Measurements from ENCODE around the gene NHEJ1. TPM values are rescaled to one million over a fixed set of nuclear protein-coding genes. Genes with fewer than 3 reads are reported as not detected.

NHEJ1 gene
- total RNA-seq, 2 experiments from 2014 or later = 19.1 to 23.1 TPM

DNA sequence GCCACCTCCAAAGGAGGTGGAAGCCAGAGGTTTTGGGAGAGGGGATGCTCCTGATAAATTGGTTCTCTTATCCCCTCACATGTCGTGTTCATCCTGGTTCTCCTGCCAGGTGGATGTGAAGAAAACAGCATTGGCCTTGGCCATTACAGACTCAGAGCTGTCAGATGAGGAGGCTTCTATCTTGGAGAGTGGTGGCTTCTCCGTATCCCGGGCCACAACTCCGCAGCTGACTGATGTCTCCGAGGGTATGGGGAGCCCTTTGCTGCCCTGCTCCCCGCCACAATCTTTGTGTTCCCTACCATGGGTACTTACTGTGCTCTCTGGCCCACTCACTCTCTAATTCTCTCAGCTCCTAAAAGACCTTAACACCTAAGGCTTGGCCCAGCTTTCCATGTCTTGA is 20.9 kb upstream of the NHEJ1 start:
- ATAC-seq = no peak
- Mint-ChIP-seq H3K9me3 (ENCODE audit: insufficient read depth) (no peaks in the 10 kb centered on the region), H3K27me3 (ENCODE audit: low read depth) (no peaks in the 10 kb centered on the region), H3K4me3 (peak overlapping the region; percentile 60), H3K36me3 (ENCODE audit: low read depth) (peaks cover 75% of the 10 kb centered on the region), H3K27ac (peak overlapping the region; percentile 88), H3K4me1 (ENCODE audit: low read depth) (peaks cover 60% of the 10 kb centered on the region)
- DNase-seq = no peak
- ChIA-PET CTCF (interaction anchor here (0.8 to 3.1 kb wide), 16 partner anchors 8 to 123 kb away, joined by 3 to 16 read pairs (median 6); partner anchors contain the start of genes NHEJ1 and ZFAND2B), POLR2A (interaction anchor here (0.9 to 4.4 kb wide), 6 partner anchors 14 to 47 kb away, joined by 3 to 37 read pairs (median 8); partner anchors contain the start of gene ZFAND2B)

GRCh38 chr2:219180961-219181360 is 20.3 kb upstream of the NHEJ1 start:
- ChIA-PET CTCF (interaction anchor here (0.8 to 3.1 kb wide), 10 partner anchors 10 to 119 kb away, joined by 3 to 16 read pairs (median 7); partner anchors contain the start of genes NHEJ1 and ZFAND2B), POLR2A (interaction anchor here (0.8 to 4.4 kb wide), 5 partner anchors 19 to 48 kb away, joined by 3 to 37 read pairs (median 11); partner anchors contain the start of gene ZFAND2B)
- no peak for DNase-seq
- Mint-ChIP-seq H3K27ac (peak overlapping the region; percentile 88), H3K4me1 (ENCODE audit: low read depth) (peaks cover 60% of the 10 kb centered on the region), H3K36me3 (ENCODE audit: low read depth) (peaks cover 73% of the 10 kb centered on the region), H3K9me3 (ENCODE audit: insufficient read depth) (no peaks in the 10 kb centered on the region), H3K27me3 (ENCODE audit: low read depth) (no peaks in the 10 kb centered on the region), H3K4me3 (peak overlapping the region; percentile 60)
- no peak for ATAC-seq

DNA sequence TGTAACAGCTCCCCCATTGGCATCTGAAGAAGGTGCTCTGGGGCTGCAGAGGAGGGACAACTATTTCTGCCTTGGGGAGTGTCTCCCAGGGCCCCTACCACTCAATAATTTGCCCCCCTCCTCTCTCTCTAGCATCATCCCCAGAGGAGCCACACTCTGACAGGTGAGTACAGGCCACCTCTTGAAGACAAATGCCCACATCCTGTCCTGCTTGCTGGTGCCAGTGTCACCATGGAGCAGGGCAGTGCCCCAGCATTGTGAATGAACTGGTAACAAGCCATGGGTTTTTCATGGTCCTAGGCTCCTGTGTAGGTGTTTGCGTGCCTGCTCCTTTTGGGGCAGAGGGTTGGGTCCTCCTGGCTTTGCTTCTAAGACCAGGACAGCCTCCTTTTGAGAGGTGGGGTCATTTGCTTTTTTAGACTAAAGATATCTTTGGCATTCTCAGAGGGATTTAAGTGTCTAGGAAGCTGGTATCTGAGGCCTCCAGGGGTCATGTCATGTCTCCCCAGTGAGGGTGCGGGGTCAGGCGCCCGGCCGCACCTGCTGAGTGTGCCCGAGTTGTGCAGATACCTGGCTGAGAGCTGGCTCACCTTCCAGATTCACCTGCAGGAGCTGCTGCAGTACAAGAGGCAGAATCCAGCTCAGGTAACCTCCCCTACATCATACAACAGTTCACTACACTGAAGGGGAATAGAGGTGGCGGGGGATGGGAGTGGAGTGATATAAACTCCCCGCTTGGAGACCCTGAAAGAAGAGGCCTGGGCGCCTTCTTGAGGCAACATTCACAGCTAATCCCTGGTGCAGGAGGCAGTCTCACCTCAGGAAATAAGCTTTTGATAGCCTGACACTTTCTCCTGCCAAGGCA is 19.2 kb upstream of the NHEJ1 start:
- Mint-ChIP-seq H3K36me3 (ENCODE audit: low read depth) (peaks cover 71% of the 10 kb centered on the region), H3K27me3 (ENCODE audit: low read depth) (no peaks in the 10 kb centered on the region), H3K4me1 (ENCODE audit: low read depth) (peaks cover 66% of the 10 kb centered on the region), H3K9me3 (ENCODE audit: insufficient read depth) (no peaks in the 10 kb centered on the region), H3K4me3 (peak overlapping the region; percentile 92), H3K27ac (no peak overlapping the region)
- ChIA-PET CTCF (interaction anchor here (0.7 to 3.1 kb wide), 8 partner anchors 9 to 70 kb away, joined by 3 to 16 read pairs (median 6); partner anchors contain the start of gene ZFAND2B), POLR2A (interaction anchor here (0.7 to 4.4 kb wide), 7 partner anchors 16 to 73 kb away, joined by 3 to 37 read pairs (median 4); partner anchors contain the start of genes TUBA4B and ZFAND2B)
- DNase-seq (no peak), ATAC-seq (no peak)

DNA sequence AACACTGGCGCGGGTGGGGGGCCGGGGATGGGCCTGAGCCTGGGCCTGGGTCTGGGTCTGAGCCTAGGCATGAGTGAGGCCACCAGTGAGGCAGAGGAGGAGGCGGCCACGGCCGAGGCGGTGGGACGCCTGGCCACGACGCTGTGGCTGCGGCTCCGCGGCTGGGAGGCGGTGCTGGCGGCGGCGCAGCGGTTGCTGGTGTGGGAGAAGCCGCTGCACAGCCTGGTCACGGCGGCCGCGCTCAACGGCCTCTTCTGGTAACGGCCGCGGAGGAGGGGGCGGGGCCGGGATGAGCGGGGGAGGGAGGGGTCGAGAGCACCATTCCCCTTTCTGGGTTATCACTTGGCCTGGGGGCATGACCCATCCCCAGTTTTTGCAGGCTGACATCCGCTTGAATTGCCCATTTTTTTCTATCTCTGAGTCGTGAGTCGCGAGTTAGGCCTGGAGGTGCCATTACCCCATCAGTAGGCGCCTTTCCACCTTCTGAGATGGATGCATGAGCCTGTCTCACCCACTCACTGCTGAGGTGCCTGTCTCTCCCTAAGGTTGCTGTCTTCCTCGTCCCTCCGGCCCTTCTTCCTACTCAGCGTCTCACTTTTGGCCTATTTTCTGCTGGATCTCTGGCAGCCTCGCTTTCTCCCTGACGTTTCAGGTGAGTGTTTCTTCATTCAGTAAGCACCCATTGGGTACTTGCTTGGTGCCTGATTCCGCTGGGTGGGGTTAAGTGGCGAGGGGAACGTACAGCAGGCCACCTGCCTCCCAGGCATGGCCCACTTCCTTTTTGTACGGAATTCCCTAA is 18.0 kb upstream of the NHEJ1 start:
- Mint-ChIP-seq H3K4me1 (ENCODE audit: low read depth) (peaks cover 70% of the 10 kb centered on the region), H3K27ac (peak overlapping the region; percentile 91), H3K36me3 (ENCODE audit: low read depth) (peaks cover 72% of the 10 kb centered on the region), H3K4me3 (peak overlapping the region; percentile 92), H3K9me3 (ENCODE audit: insufficient read depth) (no peaks in the 10 kb centered on the region), H3K27me3 (ENCODE audit: low read depth) (no peaks in the 10 kb centered on the region)
- ChIA-PET CTCF (interaction anchor here (1.0 to 1.9 kb wide), 3 partner anchors 16 to 33 kb away, joined by 3 to 15 read pairs (median 5); partner anchors contain the start of gene ZFAND2B), POLR2A (interaction anchor here (1.0 to 4.4 kb wide), 4 partner anchors 28 to 69 kb away, joined by 3 to 49 read pairs (median 20); partner anchors contain the start of gene ZFAND2B)
- ATAC-seq = peak; percentile 2
- DNase-seq = peak; percentile 55

DNA sequence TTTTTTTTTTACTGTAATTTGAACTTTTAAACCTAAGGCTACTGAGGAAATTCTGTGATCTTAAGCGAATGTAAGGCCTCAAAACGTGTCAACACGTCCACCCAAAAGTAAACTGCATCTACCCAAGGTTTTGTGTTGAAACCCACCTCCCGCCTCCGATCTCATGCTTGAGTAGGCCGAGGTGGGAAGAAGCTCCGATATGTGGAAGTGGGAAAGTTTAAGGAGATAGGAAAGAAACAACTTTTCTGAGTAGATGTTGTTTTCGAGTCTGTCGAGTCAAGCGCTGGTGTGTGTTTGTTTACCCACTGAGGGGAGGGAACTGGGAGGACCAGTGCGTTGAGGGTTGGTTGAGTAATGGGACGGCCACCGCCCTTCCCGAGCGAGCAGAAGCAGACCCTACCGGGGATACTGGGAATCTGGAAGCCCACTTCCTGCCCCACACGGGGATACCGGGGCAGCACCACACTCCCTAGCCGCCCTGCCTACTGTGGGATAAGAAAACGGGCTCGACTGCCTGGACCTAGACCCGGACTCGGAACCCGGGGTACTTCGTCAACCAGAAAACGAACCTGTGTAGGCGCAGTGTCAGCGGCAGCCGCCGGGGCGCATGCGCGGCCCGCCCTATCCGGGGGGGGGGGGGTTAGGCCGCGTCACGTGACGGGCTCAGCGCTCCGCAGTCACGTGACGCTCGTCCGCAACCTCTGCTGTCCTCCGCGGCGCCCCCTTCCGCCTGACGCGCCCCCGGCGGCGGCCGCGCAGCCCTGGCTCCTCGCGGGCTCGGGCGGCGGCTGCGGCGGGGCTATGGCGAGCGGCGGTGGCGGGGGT is 17.1 kb upstream of the NHEJ1 start, which contains the start of gene RETREG2:
Gene RETREG2 (plus strand): TSS at position 724 of the 825 bp plus-strand sequence. CDS start 78 bp downstream, at position 802.
- ChIA-PET POLR2A (interaction anchor here (0.6 to 3.9 kb wide), 6 partner anchors 15 to 210 kb away, joined by 3 to 49 read pairs (median 13); partner anchors contain the start of genes DNAJB2, DNPEP, TUBA4A and TUBA4B), CTCF (interaction anchor here (1.0 to 2.1 kb wide), 2 partner anchors 14 to 70 kb away, joined by 4 to 9 read pairs; no protein-coding TSS in a partner anchor)
- Mint-ChIP-seq H3K4me3 (peak within 1 kb of the TSS; percentile 92), H3K27ac (peak within 1 kb of the TSS; percentile 95), H3K9me3 (ENCODE audit: insufficient read depth) (no peaks in the 10 kb centered on the region), H3K36me3 (ENCODE audit: low read depth) (peaks cover 70% of the 10 kb centered on the region), H3K27me3 (ENCODE audit: low read depth) (no peaks in the 10 kb centered on the region), H3K4me1 (ENCODE audit: low read depth) (peaks cover 61% of the 10 kb centered on the region)
- peak; percentile 55 for ATAC-seq
- peak; percentile 82 for DNase-seq

DNA sequence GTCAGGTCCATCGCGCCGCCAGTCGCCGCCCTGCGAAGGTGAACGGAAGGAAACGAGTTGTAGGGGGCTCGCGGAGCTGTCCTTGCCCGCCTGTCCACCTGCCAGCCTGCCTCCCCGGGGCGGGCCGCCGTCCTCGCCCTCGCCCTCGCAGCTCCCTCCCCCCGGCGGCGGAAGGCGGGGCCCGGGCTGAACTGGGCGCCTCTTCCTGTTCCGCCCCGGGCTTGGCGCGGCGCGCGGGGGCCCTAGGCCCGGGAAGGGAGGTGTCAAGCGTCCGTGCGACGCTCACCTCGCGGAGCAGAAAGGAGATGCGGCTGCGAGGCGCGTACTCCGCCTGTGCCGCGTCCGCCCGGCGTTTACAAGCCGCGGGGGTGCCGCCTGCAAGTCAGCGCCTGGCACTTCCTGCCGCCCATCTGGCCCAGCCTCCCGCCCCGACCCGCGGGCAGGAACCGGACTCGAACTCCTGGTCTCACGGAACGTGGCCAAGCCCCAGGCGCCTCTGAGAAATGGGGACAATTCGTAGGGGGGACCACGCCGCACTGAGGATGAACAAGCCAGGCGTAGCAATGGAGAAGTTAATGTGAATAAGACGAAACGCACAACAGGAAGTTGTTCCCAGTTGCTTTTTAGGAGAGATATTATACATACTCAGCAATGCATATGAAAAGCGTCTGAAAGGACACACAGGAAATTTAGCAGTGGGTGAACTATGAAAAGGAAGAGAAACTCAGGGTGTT is 16.4 kb upstream of the NHEJ1 start, which contains the start of gene CNPPD1:
Gene CNPPD1 (minus strand): TSS at position 108 of the 734 bp plus-strand sequence. CDS start 97 bp downstream, at position 11.
- H3K4me3 Mint-ChIP-seq = peak within 1 kb of the TSS; percentile 86
- ATAC-seq = peak; percentile 84
- no peaks in the 10 kb centered on the region for H3K27me3 Mint-ChIP-seq (ENCODE audit: low read depth)
- DNase-seq = peak; percentile 90
- H3K27ac Mint-ChIP-seq = peak within 1 kb of the TSS; percentile 95
- H3K4me1 Mint-ChIP-seq (ENCODE audit: low read depth) = peaks cover 58% of the 10 kb centered on the region
- H3K9me3 Mint-ChIP-seq (ENCODE audit: insufficient read depth) = no peaks in the 10 kb centered on the region
- POLR2A ChIA-PET = interaction anchor here (0.6 to 3.9 kb wide), 21 partner anchors 12 to 210 kb away, joined by 3 to 49 read pairs (median 4); partner anchors contain the start of genes ABCB6, ANKZF1, ATG9A and DNAJB2
- H3K36me3 Mint-ChIP-seq (ENCODE audit: low read depth) = peaks cover 71% of the 10 kb centered on the region
- CTCF ChIA-PET = interaction anchor here (0.9 to 2.7 kb wide), 10 partner anchors 15 to 102 kb away, joined by 3 to 20 read pairs (median 6); partner anchors contain the start of genes DNAJB2, NHEJ1 and ZFAND2B

DNA sequence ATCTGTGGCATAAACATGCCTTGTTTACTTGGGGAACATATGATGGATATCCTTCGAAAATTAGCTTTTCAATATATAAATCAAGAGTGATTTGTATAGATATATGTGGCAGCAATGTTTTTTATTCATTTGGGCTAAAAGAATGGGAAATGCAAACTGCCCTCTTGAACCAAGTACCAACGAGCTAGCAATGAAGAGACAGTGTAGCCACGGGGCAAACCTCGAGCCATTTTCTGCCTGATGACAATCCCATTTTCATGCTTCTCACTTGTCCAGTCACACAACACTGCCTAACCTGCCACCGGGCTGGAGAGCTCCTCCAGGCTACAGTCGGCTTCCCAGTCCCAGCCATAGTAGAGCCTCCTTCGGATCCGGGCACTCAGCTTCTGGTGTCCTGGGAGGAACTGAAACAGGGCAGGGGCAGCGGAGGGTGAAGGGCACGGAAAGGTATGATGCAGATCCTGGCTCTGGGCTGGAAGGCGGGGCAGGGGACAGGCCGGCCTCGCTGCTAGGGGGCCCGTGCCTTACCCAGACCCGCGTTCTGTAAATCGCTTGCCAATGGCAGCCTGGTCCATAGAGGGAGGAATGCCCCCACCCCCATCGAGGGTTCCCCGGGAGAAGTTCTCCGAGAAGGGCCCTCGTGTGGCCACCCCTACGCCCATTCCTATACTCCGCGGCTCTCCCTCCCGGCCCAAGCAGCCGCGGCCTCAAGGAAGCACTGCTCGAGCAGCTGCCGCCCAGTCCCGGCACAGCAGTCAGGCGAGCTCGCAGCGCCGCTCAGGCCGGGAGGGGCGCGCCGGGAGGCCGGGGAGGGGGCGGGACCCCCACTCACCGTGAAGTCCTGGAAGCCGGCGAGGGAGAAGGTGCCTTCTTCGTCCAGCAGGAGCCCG is 15.6 kb upstream of the NHEJ1 start:
- DNase-seq (peak; percentile 42), ATAC-seq (peak; percentile 30)
- Mint-ChIP-seq H3K36me3 (ENCODE audit: low read depth) (peaks cover 70% of the 10 kb centered on the region), H3K27me3 (ENCODE audit: low read depth) (no peaks in the 10 kb centered on the region), H3K4me3 (peak overlapping the region; percentile 86), H3K9me3 (ENCODE audit: insufficient read depth) (no peaks in the 10 kb centered on the region), H3K4me1 (ENCODE audit: low read depth) (peaks cover 55% of the 10 kb centered on the region), H3K27ac (peak overlapping the region; percentile 95)
- ChIA-PET POLR2A (interaction anchor here (0.7 to 3.9 kb wide), 21 partner anchors 11 to 211 kb away, joined by 3 to 49 read pairs (median 4); partner anchors contain the start of genes ABCB6, ANKZF1, ATG9A and DNAJB2), CTCF (interaction anchor here (0.9 to 2.7 kb wide), 14 partner anchors 12 to 119 kb away, joined by 3 to 23 read pairs (median 6); partner anchors contain the start of genes DNAJB2, NHEJ1 and ZFAND2B)

GRCh38 chr2:219175486-219175885 is 14.9 kb upstream of the NHEJ1 start:
- Mint-ChIP-seq H3K27ac (peak overlapping the region; percentile 83), H3K9me3 (ENCODE audit: insufficient read depth) (no peaks in the 10 kb centered on the region), H3K4me1 (ENCODE audit: low read depth) (peaks cover 50% of the 10 kb centered on the region), H3K27me3 (ENCODE audit: low read depth) (no peaks in the 10 kb centered on the region), H3K36me3 (ENCODE audit: low read depth) (peaks cover 64% of the 10 kb centered on the region), H3K4me3 (peak overlapping the region; percentile 86)
- POLR2A ChIA-PET = interaction anchor here (0.8 to 3.9 kb wide), 10 partner anchors 10 to 104 kb away, joined by 3 to 49 read pairs (median 11); partner anchors contain the start of genes ANKZF1, ATG9A, DNAJB2 and GLB1L
- no peak for DNase-seq
- CTCF ChIA-PET = interaction anchor here (1.0 to 2.7 kb wide), 12 partner anchors 11 to 120 kb away, joined by 3 to 23 read pairs (median 8); partner anchors contain the start of genes NHEJ1 and ZFAND2B
- ATAC-seq = no peak

Data from activated CD8-positive, alpha-beta T cell treated with anti-CD3 and anti-CD28 coated beads, Interleukin-2, amount 10 ng/mL, durations not matched to agents 7 days and 5 days (primary cell).